HG03558 (cell line): ENCODE measurements around the gene KISS1.

Experiments used
- ATAC-seq: cut with Tn5 transposase; IDR thresholded peaks from one replicate; pipeline ENCODE4 v1.9.1; 2021; ENCODE audit warnings: moderate number of reproducible peaks; ENCODE audit not compliant: unreplicated experiment; ENCODE audit errors: extremely low read depth

The KISS1 gene

GRCh38 chr1:204162494-204163074 lies 33.7 kb downstream of the KISS1 start:
- no peak for ATAC-seq

GRCh38 chr1:204161609-204162493 lies 34.4 kb downstream of the KISS1 start:
- no peak for ATAC-seq

GRCh38 chr1:204157962-204158361 lies 38.3 kb downstream of the KISS1 start:
- ATAC-seq = no peak

GRCh38 chr1:204155881-204156280 lies 40.4 kb downstream of the KISS1 start:
- ATAC-seq = no peak

- no peak for ATAC-seq
Measured at GRCh38 chr1:204154568-204155255, 41.6 kb downstream of the KISS1 start.

GRCh38 chr1:204153667-204154066 lies 42.6 kb downstream of the KISS1 start:
- ATAC-seq = no peak

- ATAC-seq = no peak
Measured at GRCh38 chr1:204152310-204153044, 43.8 kb downstream of the KISS1 start.

- no peak for ATAC-seq
Measured at GRCh38 chr1:204151552-204152309, 44.6 kb downstream of the KISS1 start, which contains the start of gene ETNK2. Gene ETNK2 (minus strand): TSS chr1:204152044. CDS start chr1:204151852, 192 bp downstream.

- ATAC-seq = no peak
Measured at GRCh38 chr1:204150702-204151551, 45.4 kb downstream of the KISS1 start.

- no peak for ATAC-seq
Measured at GRCh38 chr1:204149635-204150565, 46.4 kb downstream of the KISS1 start.

GRCh38 chr1:204149107-204149506 lies 47.2 kb downstream of the KISS1 start:
- no peak for ATAC-seq

- no peak for ATAC-seq
Measured at GRCh38 chr1:204147406-204148383, 48.6 kb downstream of the KISS1 start.

GRCh38 chr1:204146965-204147364 lies 49.3 kb downstream of the KISS1 start:
- no peak for ATAC-seq

GRCh38 chr1:204146309-204146708 lies 50.0 kb downstream of the KISS1 start:
- no peak for ATAC-seq

GRCh38 chr1:204145033-204145504 lies 51.2 kb downstream of the KISS1 start:
- ATAC-seq = no peak

GRCh38 chr1:204143276-204144041 lies 52.8 kb downstream of the KISS1 start:
- ATAC-seq = no peak
